ENCODE results near the gene DAAM2. TPM values are rescaled to one million over a fixed set of nuclear protein-coding genes. Genes with fewer than 3 reads are reported as not detected.

DAAM2 gene
- total and polyA plus RNA-seq, 2 donors from 2014 or later, result 6.9 to 19.8 TPM

GRCh38 chr6:39758905-39759605 is 33.1 kb upstream of the DAAM2 start:
- no peak for DNase-seq
- intact Hi-C loops (cut with DNase I), result no loop called here
- H3K36me3 ChIP-seq (ENCODE audit: control insufficient read depth in 2 of 3, insufficient read depth in 3 of 3, low read length in 3 of 3), result no peaks in the 10 kb centered on the region

GRCh38 chr6:39760226-39760952 is 31.8 kb upstream of the DAAM2 start:
- intact Hi-C loops (cut with DNase I), result no loop called here
- TF ChIP-seq CTCF (IDR thresholded peaks at IDR 0.05; ENCODE audit: borderline replicate concordance, extremely low read depth, insufficient read depth), result no peak
- H3K9me3 ChIP-seq (ENCODE audit: control insufficient read depth in 2 of 3, insufficient read depth in 1 of 3, low read length in 3 of 3), result no peaks in the 10 kb centered on the region
- no peak for DNase-seq
- no peaks in the 10 kb centered on the region for H3K4me1 ChIP-seq (ENCODE audit: control insufficient read depth in 2 of 3, insufficient read depth in 2 of 3, low read depth in 1 of 3, low read length in 3 of 3)
- H3K36me3 ChIP-seq (ENCODE audit: control insufficient read depth in 2 of 3, insufficient read depth in 3 of 3, low read length in 3 of 3), result no peaks in the 10 kb centered on the region
- no peaks in the 10 kb centered on the region for H3K27me3 ChIP-seq (ENCODE audit: control insufficient read depth, insufficient read depth, low read length)
- no peak overlapping the region for H3K9ac ChIP-seq (ENCODE audit: low read length in 3 of 3)
- H3K4me3 ChIP-seq (ENCODE audit: low read length in 3 of 3), result no peak overlapping the region
- no peak for FAIRE-seq
- no peak overlapping the region for H3K27ac ChIP-seq (ENCODE audit: low read depth in 2 of 2, low read length in 2 of 2)

More at GRCh38 chr6:39758905-39759605, 33.1 kb upstream of the DAAM2 start:
- no peaks in the 10 kb centered on the region for H3K27me3 ChIP-seq (ENCODE audit: control insufficient read depth, insufficient read depth, low read length)
- no peaks in the 10 kb centered on the region for H3K9me3 ChIP-seq (ENCODE audit: control insufficient read depth in 2 of 3, insufficient read depth in 1 of 3, low read length in 3 of 3)
- no peak for FAIRE-seq
- no peak overlapping the region for H3K9ac ChIP-seq (ENCODE audit: low read length in 3 of 3)
- no peak overlapping the region for H3K27ac ChIP-seq (ENCODE audit: low read depth in 2 of 2, low read length in 2 of 2)
- H3K4me1 ChIP-seq (ENCODE audit: control insufficient read depth in 2 of 3, insufficient read depth in 2 of 3, low read depth in 1 of 3, low read length in 3 of 3), result no peaks in the 10 kb centered on the region
- no peak for TF ChIP-seq CTCF (IDR thresholded peaks at IDR 0.05; ENCODE audit: borderline replicate concordance, extremely low read depth, insufficient read depth)
- H3K4me3 ChIP-seq (ENCODE audit: low read length in 3 of 3), result no peak overlapping the region

- Histone ChIP-seq H3K9ac (ENCODE audit: low read length in 3 of 3) (no peak overlapping the region), H3K4me3 (ENCODE audit: low read length in 3 of 3) (no peak overlapping the region), H3K9me3 (ENCODE audit: control insufficient read depth in 2 of 3, insufficient read depth in 1 of 3, low read length in 3 of 3) (no peaks in the 10 kb centered on the region), H3K27me3 (ENCODE audit: control insufficient read depth, insufficient read depth, low read length) (no peaks in the 10 kb centered on the region), H3K27ac (ENCODE audit: low read depth in 2 of 2, low read length in 2 of 2) (no peak overlapping the region), H3K4me1 (ENCODE audit: control insufficient read depth in 2 of 3, insufficient read depth in 2 of 3, low read depth in 1 of 3, low read length in 3 of 3) (no peaks in the 10 kb centered on the region), H3K36me3 (ENCODE audit: control insufficient read depth in 2 of 3, insufficient read depth in 3 of 3, low read length in 3 of 3) (no peaks in the 10 kb centered on the region)
- FAIRE-seq (no peak), DNase-seq (peak in 2 of 5 donors; percentile 6 to 9)
- intact Hi-C loops (cut with DNase I), result no loop called here
- TF ChIP-seq CTCF (IDR thresholded peaks at IDR 0.05; ENCODE audit: borderline replicate concordance, extremely low read depth, insufficient read depth), result no peak
Observed at GRCh38 chr6:39765508-39766065, 26.6 kb upstream of the DAAM2 start.

Measured in kidney (tissue), 14 donors.